Neural crest cell (in vitro differentiated cells): ENCODE data around the gene EYA4. TPM values are rescaled to one million over a fixed set of nuclear protein-coding genes. Genes with fewer than 3 reads are reported as not detected.

ENCODE experiments used
- DNase-seq: peaks from one replicate; pipeline ENCODE4 v3.0.0; 2021; ENCODE audit warnings: low read depth, mixed read lengths, low spot score
- H3K27ac Mint-ChIP-seq: one replicate; pipeline ENCODE4 v1.8.0; 2021; ENCODE audit warnings: mild to moderate bottlenecking, mixed read lengths; ENCODE audit not compliant: unreplicated experiment
- H3K27me3 Mint-ChIP-seq: 2 replicates; pipeline ENCODE4 v1.8.0; 2021; ENCODE audit warnings: low read depth, mild to moderate bottlenecking, mixed read lengths
- H3K36me3 Mint-ChIP-seq: 2 replicates; pipeline ENCODE4 v1.8.0; 2021; ENCODE audit warnings: low read depth, mild to moderate bottlenecking, mixed read lengths
- H3K4me1 Mint-ChIP-seq: 2 replicates; pipeline ENCODE4 v1.8.0; 2021; ENCODE audit warnings: mixed read lengths
- H3K4me3 Mint-ChIP-seq: one replicate; pipeline ENCODE4 v1.8.0; 2021; ENCODE audit warnings: mild to moderate bottlenecking, mixed read lengths
- H3K9me3 Mint-ChIP-seq: 2 replicates; pipeline ENCODE4 v1.8.0; 2021; ENCODE audit warnings: mixed read lengths
- total RNA-seq: library from RNA; stranded (reverse); gene quantifications from 2 replicates; pipeline ENCODE4 v1.2.1, GENCODE V29; 2021
- TF ChIP-seq, protein P1 (sequence below): fragments of 200-600 bp; sonication (generic); conservative IDR thresholded peaks from 2 replicates; pipeline ENCODE4 v1.5.0; 2021; ENCODE audit warnings: antibody characterized with exemption, mild to moderate bottlenecking

EYA4 gene
- total RNA-seq, 1 donor from 2014 or later = 1.6 TPM

- TF ChIP-seq, protein P1, sequence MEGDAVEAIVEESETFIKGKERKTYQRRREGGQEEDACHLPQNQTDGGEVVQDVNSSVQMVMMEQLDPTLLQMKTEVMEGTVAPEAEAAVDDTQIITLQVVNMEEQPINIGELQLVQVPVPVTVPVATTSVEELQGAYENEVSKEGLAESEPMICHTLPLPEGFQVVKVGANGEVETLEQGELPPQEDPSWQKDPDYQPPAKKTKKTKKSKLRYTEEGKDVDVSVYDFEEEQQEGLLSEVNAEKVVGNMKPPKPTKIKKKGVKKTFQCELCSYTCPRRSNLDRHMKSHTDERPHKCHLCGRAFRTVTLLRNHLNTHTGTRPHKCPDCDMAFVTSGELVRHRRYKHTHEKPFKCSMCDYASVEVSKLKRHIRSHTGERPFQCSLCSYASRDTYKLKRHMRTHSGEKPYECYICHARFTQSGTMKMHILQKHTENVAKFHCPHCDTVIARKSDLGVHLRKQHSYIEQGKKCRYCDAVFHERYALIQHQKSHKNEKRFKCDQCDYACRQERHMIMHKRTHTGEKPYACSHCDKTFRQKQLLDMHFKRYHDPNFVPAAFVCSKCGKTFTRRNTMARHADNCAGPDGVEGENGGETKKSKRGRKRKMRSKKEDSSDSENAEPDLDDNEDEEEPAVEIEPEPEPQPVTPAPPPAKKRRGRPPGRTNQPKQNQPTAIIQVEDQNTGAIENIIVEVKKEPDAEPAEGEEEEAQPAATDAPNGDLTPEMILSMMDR = no peak
- H3K27me3 Mint-ChIP-seq = no peaks in the 10 kb centered on the region
- no peak for DNase-seq
- H3K4me1 Mint-ChIP-seq = no peaks in the 10 kb centered on the region
- no peaks in the 10 kb centered on the region for H3K36me3 Mint-ChIP-seq
- no peak overlapping the region for H3K27ac Mint-ChIP-seq
- peaks cover 7% of the 10 kb centered on the region for H3K9me3 Mint-ChIP-seq
- H3K4me3 Mint-ChIP-seq = no peak overlapping the region
These were observed 48.7 kb downstream of the EYA4 start for GRCh38 chr6:133289733-133290306.

DNA sequence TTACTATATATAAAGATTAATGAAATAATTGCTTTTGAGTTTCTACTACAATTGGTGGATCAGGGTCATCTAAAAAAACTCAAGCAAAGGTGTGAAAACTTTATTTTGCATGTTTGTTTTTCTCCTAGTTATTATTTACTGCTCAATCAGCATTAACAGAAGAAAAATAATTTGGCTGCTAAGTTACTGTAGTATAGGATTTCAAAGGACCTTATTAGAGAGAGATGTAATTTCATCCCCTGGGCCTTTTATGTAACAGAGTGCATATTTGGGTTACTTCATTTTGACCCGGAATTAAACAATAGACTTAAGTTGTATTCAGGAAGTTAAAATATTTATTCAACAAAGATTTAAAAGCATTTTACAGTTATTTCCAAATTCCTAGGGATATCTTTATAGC, 49.8 kb downstream of the EYA4 start:
- no peaks in the 10 kb centered on the region for H3K27me3 Mint-ChIP-seq
- no peak overlapping the region for H3K27ac Mint-ChIP-seq
- no peak for DNase-seq
- no peak overlapping the region for H3K4me3 Mint-ChIP-seq
- TF ChIP-seq, protein P1 = no peak
- no peaks in the 10 kb centered on the region for H3K36me3 Mint-ChIP-seq
- no peaks in the 10 kb centered on the region for H3K4me1 Mint-ChIP-seq
- peaks cover 7% of the 10 kb centered on the region for H3K9me3 Mint-ChIP-seq

- H3K27ac Mint-ChIP-seq = no peak overlapping the region
- no peak for DNase-seq
- TF ChIP-seq, protein P1 = no peak
- no peaks in the 10 kb centered on the region for H3K36me3 Mint-ChIP-seq
- H3K4me3 Mint-ChIP-seq = no peak overlapping the region
- peaks cover 7% of the 10 kb centered on the region for H3K9me3 Mint-ChIP-seq
- H3K27me3 Mint-ChIP-seq = no peaks in the 10 kb centered on the region
- H3K4me1 Mint-ChIP-seq = no peaks in the 10 kb centered on the region
These were observed 50.5 kb downstream of the EYA4 start for GRCh38 chr6:133291671-133292070.

DNA sequence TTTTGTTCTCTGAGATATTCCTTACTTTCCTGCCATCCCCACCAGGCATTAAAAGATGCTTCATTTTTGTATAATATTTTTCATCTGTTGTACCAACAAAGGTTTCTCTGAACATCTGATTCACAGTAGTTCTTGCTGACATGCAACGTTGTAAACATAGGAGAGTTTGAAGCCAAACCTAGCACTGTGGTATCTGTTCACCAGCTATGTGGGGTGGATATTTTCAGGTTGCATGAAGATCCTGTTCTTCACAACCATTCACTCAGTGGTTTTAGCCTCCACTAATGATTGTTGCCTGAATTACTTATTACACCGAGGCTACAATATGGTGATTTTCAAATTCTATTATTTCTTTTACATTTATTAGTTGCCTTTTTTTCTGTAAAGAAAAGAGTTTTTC, 56.5 kb downstream of the EYA4 start:
- no peaks in the 10 kb centered on the region for H3K36me3 Mint-ChIP-seq
- H3K9me3 Mint-ChIP-seq = no peaks in the 10 kb centered on the region
- no peak overlapping the region for H3K27ac Mint-ChIP-seq
- no peaks in the 10 kb centered on the region for H3K4me1 Mint-ChIP-seq
- H3K4me3 Mint-ChIP-seq = no peak overlapping the region
- DNase-seq = no peak
- TF ChIP-seq, protein P1 = no peak
- no peaks in the 10 kb centered on the region for H3K27me3 Mint-ChIP-seq

DNA sequence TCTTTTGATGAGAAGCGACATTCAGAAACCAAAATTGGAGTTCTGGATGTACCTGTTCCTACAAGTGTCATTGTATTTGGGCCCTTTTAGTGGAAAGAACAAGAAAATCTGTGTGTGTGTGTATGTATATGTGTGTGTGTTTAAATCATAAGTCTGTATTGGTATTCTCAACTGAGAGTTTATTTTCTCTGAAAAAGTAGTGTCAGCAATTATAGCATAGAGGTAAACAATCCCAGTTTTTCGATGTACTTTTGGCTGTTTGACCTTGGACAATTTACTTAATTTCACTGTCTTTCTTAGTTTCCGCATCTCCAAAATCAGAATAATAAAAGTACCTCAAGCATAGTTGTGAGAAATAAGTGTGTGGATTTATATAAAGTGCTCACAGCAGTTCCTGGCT, 57.2 kb downstream of the EYA4 start:
- Mint-ChIP-seq H3K4me1 (no peaks in the 10 kb centered on the region), H3K27me3 (no peaks in the 10 kb centered on the region), H3K36me3 (no peaks in the 10 kb centered on the region), H3K4me3 (no peak overlapping the region), H3K9me3 (no peaks in the 10 kb centered on the region), H3K27ac (no peak overlapping the region)
- TF ChIP-seq, protein P1 = no peak
- no peak for DNase-seq

DNA sequence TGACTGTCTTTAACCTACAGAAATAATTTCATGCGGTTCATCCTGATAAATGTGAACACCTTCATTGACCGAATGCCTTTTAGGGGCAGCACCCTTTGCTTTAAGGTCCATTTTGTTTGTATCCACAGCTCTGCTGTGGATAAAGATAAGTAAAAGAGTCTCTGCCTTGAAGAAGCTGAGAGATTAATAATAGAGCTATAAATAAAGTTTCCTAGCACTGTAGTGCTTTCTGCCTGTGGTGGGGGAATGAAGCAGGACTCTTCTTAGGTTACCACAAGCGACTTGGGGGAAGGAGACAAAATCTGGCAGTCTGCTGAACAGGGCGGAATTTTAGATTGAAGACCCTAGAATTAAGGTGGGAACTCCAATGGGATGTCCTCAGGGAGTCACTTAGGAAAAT, 57.6 kb downstream of the EYA4 start:
- H3K27ac Mint-ChIP-seq = no peak overlapping the region

More for the DNA sequence above, 57.6 kb downstream of the EYA4 start:
- Mint-ChIP-seq H3K9me3 (no peaks in the 10 kb centered on the region), H3K36me3 (no peaks in the 10 kb centered on the region), H3K4me3 (no peak overlapping the region), H3K4me1 (no peaks in the 10 kb centered on the region), H3K27me3 (no peaks in the 10 kb centered on the region)
- TF ChIP-seq, protein P1 = no peak
- DNase-seq = no peak
